HepG2 (cell line): ENCODE data around the gene RPS6KA2. TPM values are rescaled to one million over a fixed set of nuclear protein-coding genes. Genes with fewer than 3 reads are reported as not detected.

ENCODE experiments used
- AHDC1 ChIP-seq: sonication (generic); formaldehyde crosslinking; IDR thresholded peaks from 2 replicates; pipeline ENCODE4 v1.5.1; 2020; ENCODE audit warnings: mild to moderate bottlenecking, missing genetic modification reagents, borderline replicate concordance
- ARID4A ChIP-seq: sonication (generic); formaldehyde crosslinking; IDR thresholded peaks from 2 replicates; pipeline ENCODE4 v1.5.0; 2020; ENCODE audit warnings: mild to moderate bottlenecking, missing genetic modification reagents, borderline replicate concordance
- BCL3 ChIP-seq: sonication (generic); formaldehyde crosslinking; IDR thresholded peaks from 2 replicates; pipeline ENCODE4 v1.5.1; 2020; ENCODE audit warnings: mild to moderate bottlenecking, missing genetic modification reagents, moderate library complexity
- CREM ChIP-seq, 2 experiments: sonication (generic) in 1 of 2; formaldehyde crosslinking in 1 of 2; IDR thresholded peaks; 2 replicates each; pipeline versions ENCODE4 v1.4.0 to v1.6.1; 2016 to 2020; ENCODE audit warnings: antibody characterized with exemption in 1 of 2, mild to moderate bottlenecking in 1 of 2, missing genetic modification reagents in 1 of 2
- GPN1 ChIP-seq: sonication (generic); formaldehyde crosslinking; IDR thresholded peaks from 2 replicates; pipeline ENCODE4 v1.5.1; 2020; ENCODE audit warnings: missing genetic modification reagents, borderline replicate concordance
- HMGXB4 ChIP-seq, 2 experiments: sonication (generic) in 1 of 2; formaldehyde crosslinking in 1 of 2; IDR thresholded peaks; 2 replicates each; pipeline versions ENCODE4 v1.4.0 to v1.6.1; 2018 to 2020; ENCODE audit warnings: missing genetic modification reagents in 2 of 2, borderline replicate concordance in 1 of 2, low read depth in 1 of 2, mild to moderate bottlenecking in 1 of 2, missing biosample characterization in 1 of 2
- IRF9 ChIP-seq: sonication (generic); formaldehyde crosslinking; IDR thresholded peaks from 2 replicates; pipeline ENCODE4 v1.8.0; 2022; ENCODE audit warnings: missing genetic modification reagents, mild to moderate bottlenecking, borderline replicate concordance
- JUNB ChIP-seq: sonication (generic); formaldehyde crosslinking; IDR thresholded peaks from 2 replicates; pipeline ENCODE4 v1.8.0; 2022; ENCODE audit warnings: missing genetic modification reagents, mild to moderate bottlenecking, borderline replicate concordance
- ZNF180 ChIP-seq: sonication (generic); formaldehyde crosslinking; IDR thresholded peaks from 2 replicates; pipeline ENCODE4 v1.4.0; 2020; ENCODE audit warnings: low read depth, missing genetic modification reagents, borderline replicate concordance
- ZNF326 ChIP-seq: sonication (generic); formaldehyde crosslinking; IDR thresholded peaks from 2 replicates; pipeline ENCODE4 v1.4.0; 2020; ENCODE audit warnings: missing genetic modification reagents, borderline replicate concordance
- ZNF382 ChIP-seq: sonication (generic); formaldehyde crosslinking; IDR thresholded peaks from 2 replicates; pipeline ENCODE4 v1.5.0; 2020; ENCODE audit warnings: missing genetic modification reagents, mild to moderate bottlenecking, borderline replicate concordance
- ZNF674 ChIP-seq: sonication (generic); formaldehyde crosslinking; IDR thresholded peaks from 2 replicates; pipeline ENCODE4 v1.5.0; 2020; ENCODE audit warnings: low read depth, mild to moderate bottlenecking, missing genetic modification reagents
- ZNF782 ChIP-seq: sonication (generic); formaldehyde crosslinking; IDR thresholded peaks from 2 replicates; pipeline ENCODE4 v1.4.0; 2020; ENCODE audit warnings: missing genetic modification reagents, mild to moderate bottlenecking, borderline replicate concordance
- ZNF879 ChIP-seq: sonication (generic); formaldehyde crosslinking; IDR thresholded peaks from 2 replicates; pipeline ENCODE4 v1.8.1; 2023; ENCODE audit warnings: missing genetic modification reagents
- polyA plus RNA-seq, 8 experiments: library from polyadenylated mRNA; depleted of rRNA in 3 of 8; stranded (reverse) in 7 of 8; unstranded in 1 of 8; fragments of >200 nt; fragmentation: Illumina TruSeq in 4 of 8; extraction: Trizol in 4 of 8; gene quantifications; 2 replicates each; pipeline versions ENCODE4 v1.2.1 to v1.2.3, GENCODE V29; 2011 to 2016; ENCODE audit warnings: low read depth in 4 of 8, missing spikeins in 1 of 8, mixed read lengths in 1 of 8; ENCODE audit not compliant: insufficient read depth in 1 of 8
- total RNA-seq, 5 experiments: library from RNA; depleted of rRNA; stranded (reverse); fragments of >200 nt; fragmentation: Illumina TruSeq; extraction: Trizol; gene quantifications; 2 replicates each; pipeline ENCODE4 v1.2.3, GENCODE V29; 2016; ENCODE audit warnings: low read depth in 1 of 5

The RPS6KA2 gene
- total and polyA plus RNA-seq, 2 of the 13 experiments (the other 11 are each of a cell fraction or from before 2014, with no cell fraction given) = 0.22 to 0.38 TPM

GRCh38 chr6:166624275-166624674 lies 2.8 kb downstream of the RPS6KA2 start (continued):
- TF ChIP-seq HMGXB4 (CRISPR knock-in tag; IDR thresholded peaks at IDR 0.05; ENCODE audit: borderline replicate concordance in 1 of 2, low read depth in 1 of 2) (no peak), AHDC1 (CRISPR knock-in tag) (no peak), ARID4A (CRISPR knock-in tag) (no peak), BCL3 (CRISPR knock-in tag) (no peak), IRF9 (CRISPR knock-in tag) (no peak), ZNF382 (CRISPR knock-in tag) (no peak), ZNF180 (no peak), ZNF674 (no peak), CREM (IDR thresholded peaks at IDR 0.05) (no peak), CREM (CRISPR knock-in tag; IDR thresholded peaks at IDR 0.05) (no peak), ZNF782 (CRISPR knock-in tag) (no peak), ZNF326 (CRISPR knock-in tag) (no peak), ZNF879 (CRISPR knock-in tag) (no peak), JUNB (CRISPR knock-in tag) (no peak), GPN1 (CRISPR knock-in tag) (no peak)
